Activated T-cell treated with anti-CD3 and anti-CD28 coated beads for 1 hour (primary cell): Measurements from ENCODE around the gene MINDY3.

Experiments
- DNase-seq: peaks from one replicate; pipeline ENCODE4 v3.0.0-alpha.2; 2020; ENCODE audit warnings: low read depth

The MINDY3 gene

GRCh38 chr10:15738270-15738925, 121.9 kb downstream of the MINDY3 start:
- DNase-seq = no peak

DNA sequence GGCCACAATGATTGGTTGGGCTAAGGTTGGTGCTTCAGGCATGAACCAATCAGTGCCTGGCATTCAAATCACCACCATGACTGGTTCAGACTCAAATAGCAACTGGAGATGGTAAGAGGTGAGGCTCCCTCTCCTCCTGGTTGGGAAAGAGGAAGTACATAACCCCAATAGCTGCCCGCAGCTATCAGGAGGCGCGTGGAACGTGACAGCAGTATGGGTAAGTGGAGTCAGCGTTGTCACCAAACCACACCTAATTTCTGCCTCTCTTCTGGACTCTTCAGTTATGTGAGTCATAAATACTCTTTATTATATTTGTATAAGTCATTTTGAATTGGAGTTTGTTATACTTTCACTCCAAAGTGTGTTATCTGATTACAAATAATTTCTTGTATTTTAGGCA, 122.7 kb downstream of the MINDY3 start:
- no peak for DNase-seq

DNA sequence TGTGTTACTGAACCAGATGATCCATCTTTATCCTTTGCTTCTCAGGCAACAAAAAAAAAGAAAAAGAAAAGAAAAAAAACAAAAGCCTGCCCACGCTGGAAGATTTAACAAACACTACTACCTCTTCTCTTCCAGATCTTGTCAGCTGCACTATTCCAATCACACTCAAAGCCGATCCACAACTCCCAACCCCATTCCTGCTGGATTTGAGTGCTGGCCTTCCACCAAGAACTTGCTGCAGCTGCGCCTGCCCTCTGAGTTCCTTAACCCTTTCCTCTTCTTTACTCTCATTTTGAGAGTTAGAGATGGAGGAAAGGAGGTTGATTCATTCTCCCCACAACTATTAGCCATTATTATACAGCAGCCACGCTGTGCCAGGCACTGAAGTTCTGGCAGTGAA, 124.5 kb downstream of the MINDY3 start:
- no peak for DNase-seq

DNA sequence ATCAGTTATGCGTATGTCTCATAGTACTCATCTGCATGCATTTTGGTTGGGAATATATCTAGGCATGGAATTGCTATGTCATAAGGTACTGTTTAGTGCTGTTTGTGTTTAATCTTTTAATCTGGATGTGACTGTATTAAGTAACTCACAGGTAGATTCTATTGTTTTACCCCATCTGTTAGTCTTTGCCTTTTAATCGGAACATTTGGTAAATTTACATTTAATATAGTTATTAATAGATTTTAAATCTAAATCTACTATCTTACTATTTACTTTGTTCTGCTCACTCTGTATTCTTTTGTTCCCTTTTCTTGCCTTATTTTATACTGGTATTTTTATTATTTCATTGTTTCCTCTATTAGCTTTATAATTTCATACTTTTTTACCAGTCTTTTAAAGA, 130.0 kb downstream of the MINDY3 start:
- DNase-seq = no peak

GRCh38 chr10:15729890-15730289, 130.4 kb downstream of the MINDY3 start:
- no peak for DNase-seq
